ENCODE measurements around the gene HADHA. TPM values are rescaled to one million over a fixed set of nuclear protein-coding genes. Genes with fewer than 3 reads are reported as not detected.
A peak's percentile ranks its signal among the peaks of the same experiment; 100 is the strongest.
"Not testable (repeated sequence)": the region's sequence is repeated elsewhere in the genome, so short reads cannot be mapped to it uniquely, and the experiment has no call there.

HADHA gene
- total RNA-seq, 5 donors from 2014 or later (not counting 1 experiment from before 2014, with no cell fraction given) = 76.1 to 95.8 (median 91.9) TPM

DNA sequence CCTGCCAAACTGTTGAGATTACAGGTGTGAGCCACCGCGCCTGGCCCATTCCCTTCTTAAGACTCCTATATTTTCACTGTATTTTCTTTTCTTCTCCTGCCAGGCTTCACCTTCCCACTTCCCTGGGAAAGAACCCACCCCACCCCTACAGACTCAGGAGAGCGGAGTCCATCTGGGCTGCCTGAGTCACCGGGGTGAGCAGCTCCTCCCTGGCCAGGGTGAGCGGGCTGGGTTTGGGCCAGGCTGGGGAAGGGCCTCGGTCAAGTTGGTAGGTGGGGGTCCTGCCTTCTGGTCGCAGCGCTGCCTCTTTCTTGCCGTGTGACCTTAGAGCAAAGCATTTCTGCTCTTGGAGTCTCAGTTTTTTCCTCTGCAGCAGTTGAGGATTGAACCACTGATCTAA, 73.6 kb downstream of the HADHA start:
- peaks cover 0 to 21% of the 10 kb centered on the region in 2 experiments for H3K4me1 ChIP-seq (ENCODE audit: control insufficient read depth in 1 of 2, extremely low read depth in 1 of 2, insufficient read depth in 2 of 2, low read length in 2 of 2)
- no peak overlapping the region for H3K27ac ChIP-seq (ENCODE audit: low read length)
- Mint-ChIP-seq H3K4me3 (peak overlapping the region in 2 of 3 donors; percentile 50 to 88), H3K27me3 (peaks cover 30 to 31% of the 10 kb centered on the region in 2 donors), H3K36me3 (no peaks in the 10 kb centered on the region), H3K4me1 (peaks cover 11 to 16% (median 14%) of the 10 kb centered on the region in 3 donors), H3K27ac (no peak overlapping the region), H3K9me3 (no peaks in the 10 kb centered on the region)
- peaks cover 0 to 3% of the 10 kb centered on the region in 2 donors for H3K36me3 ChIP-seq (ENCODE audit: control insufficient read depth in 2 of 2, extremely low read depth in 1 of 2, insufficient read depth in 1 of 2, low read length in 1 of 2)
- no peak overlapping the region for H3K4me3 ChIP-seq (ENCODE audit: control insufficient read depth in 1 of 2, extremely low read depth in 1 of 2, low read length in 1 of 2)
- H3K27me3 ChIP-seq (replicated peaks in 1 of 2; ENCODE audit: control insufficient read depth in 2 of 2, extremely low read depth in 1 of 2, insufficient read depth in 2 of 2, low read length in 1 of 2) = peaks cover 9 to 49% of the 10 kb centered on the region in 2 experiments
- H3K9me3 ChIP-seq = no peaks in the 10 kb centered on the region
- CTCF ChIA-PET = no interaction called here
- ATAC-seq (replicated peaks in 1 of 4) (no peak), DNase-seq (no peak)
- POLR2A ChIA-PET = interaction anchor here in 1 of 2 donors (0.6 kb wide), 1 partner anchor 374 kb away, joined by 4 read pairs; no protein-coding TSS in a partner anchor
- 100% methylated on average over 5 of the region's 9 CpGs for WGBS (ENCODE audit: insufficient coverage)

DNA sequence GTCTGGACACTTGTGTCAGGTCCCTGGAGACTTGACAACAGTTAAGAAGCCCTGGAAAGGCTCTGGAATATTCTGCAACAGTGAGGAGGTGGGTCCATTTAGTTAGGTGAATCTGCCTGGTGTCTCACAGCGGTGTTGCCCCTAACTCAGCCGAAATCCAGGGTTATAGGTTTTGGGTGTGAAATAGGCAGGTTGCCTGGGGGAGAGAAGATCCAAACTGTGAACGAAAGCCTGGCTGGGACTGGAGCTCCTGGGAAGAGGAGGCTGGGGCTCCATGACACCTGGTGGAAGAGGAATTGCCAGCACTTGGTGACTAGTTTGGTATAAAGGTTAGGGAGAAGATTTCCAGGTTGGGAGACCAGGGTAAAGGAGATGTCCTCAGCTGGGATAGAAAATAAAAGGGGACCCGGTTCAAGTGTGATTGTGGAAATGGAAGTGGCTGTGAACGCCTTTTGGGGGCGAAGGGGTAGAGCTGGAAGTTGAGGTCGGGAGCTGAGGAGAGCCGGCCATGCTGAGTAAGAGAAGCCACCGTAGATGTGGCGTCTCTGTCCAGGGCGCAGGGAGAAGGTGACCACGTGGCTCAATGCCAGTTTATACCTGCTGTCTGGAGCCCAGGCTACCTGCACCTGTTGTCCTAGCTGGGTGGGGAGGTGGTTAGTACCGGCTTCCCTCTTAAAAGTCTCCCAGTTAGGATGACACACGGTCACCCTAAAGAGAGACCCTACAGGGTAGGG, 74.6 kb downstream of the HADHA start:
- Histone ChIP-seq H3K4me3 (ENCODE audit: control insufficient read depth in 1 of 2, extremely low read depth in 1 of 2, low read length in 1 of 2) (no peak overlapping the region), H3K36me3 (ENCODE audit: control insufficient read depth in 2 of 2, extremely low read depth in 1 of 2, insufficient read depth in 1 of 2, low read length in 1 of 2) (no peaks in the 10 kb centered on the region), H3K27ac (ENCODE audit: low read length) (no peak overlapping the region), H3K4me1 (ENCODE audit: control insufficient read depth in 1 of 2, extremely low read depth in 1 of 2, insufficient read depth in 2 of 2, low read length in 2 of 2) (peaks cover 0 to 21% of the 10 kb centered on the region in 2 experiments), H3K27me3 (replicated peaks in 1 of 2; ENCODE audit: control insufficient read depth in 2 of 2, extremely low read depth in 1 of 2, insufficient read depth in 2 of 2, low read length in 1 of 2) (peaks cover 6 to 39% of the 10 kb centered on the region in 2 experiments), H3K9me3 (no peaks in the 10 kb centered on the region)
- ChIA-PET CTCF (no interaction called here), POLR2A (no interaction called here)
- no peak for DNase-seq
- Mint-ChIP-seq H3K27me3 (peaks cover 26 to 27% of the 10 kb centered on the region in 2 donors), H3K9me3 (no peaks in the 10 kb centered on the region), H3K27ac (no peak overlapping the region), H3K36me3 (no peaks in the 10 kb centered on the region), H3K4me1 (peaks cover 11 to 16% (median 14%) of the 10 kb centered on the region in 3 donors), H3K4me3 (no peak overlapping the region)
- 83% methylated on average over 11 of the region's 14 CpGs for WGBS (ENCODE audit: insufficient coverage)
- ATAC-seq (replicated peaks in 1 of 4) = no peak

DNA sequence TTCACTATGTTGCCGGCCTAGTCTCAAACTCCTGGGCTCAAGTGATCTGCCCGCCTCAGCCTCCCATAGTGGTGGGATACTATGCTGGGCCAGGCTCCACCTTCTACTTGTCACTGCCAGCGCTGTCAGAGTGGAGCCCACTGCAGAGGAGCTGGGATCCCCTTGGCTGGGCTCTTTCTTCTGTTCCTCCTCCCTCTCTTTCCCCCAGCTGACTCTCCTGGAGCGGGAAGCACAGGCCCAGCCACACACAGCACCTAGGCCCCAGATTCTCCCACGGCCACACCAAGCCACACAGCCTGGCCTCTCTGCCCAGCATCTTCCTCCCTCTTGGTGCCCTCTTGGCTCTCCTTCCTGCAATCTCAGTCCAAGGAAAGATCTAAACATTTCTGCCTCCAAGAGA, 75.2 kb downstream of the HADHA start:
- Mint-ChIP-seq H3K4me3 (no peak overlapping the region), H3K4me1 (peaks cover 9 to 11% (median 10%) of the 10 kb centered on the region in 3 donors), H3K9me3 (no peaks in the 10 kb centered on the region), H3K27ac (no peak overlapping the region), H3K27me3 (peaks cover 20 to 21% of the 10 kb centered on the region in 2 donors), H3K36me3 (no peaks in the 10 kb centered on the region)
- H3K4me1 ChIP-seq (ENCODE audit: control insufficient read depth in 1 of 2, extremely low read depth in 1 of 2, insufficient read depth in 2 of 2, low read length in 2 of 2) = peaks cover 0 to 20% of the 10 kb centered on the region in 2 experiments
- WGBS (ENCODE audit: insufficient coverage) = 88% methylated on average over 3 of the region's 5 CpGs
- CTCF ChIA-PET = no interaction called here
- no peaks in the 10 kb centered on the region for H3K9me3 ChIP-seq
- H3K27ac ChIP-seq (ENCODE audit: low read length) = no peak overlapping the region
- H3K36me3 ChIP-seq (ENCODE audit: control insufficient read depth in 2 of 2, extremely low read depth in 1 of 2, insufficient read depth in 1 of 2, low read length in 1 of 2) = no peaks in the 10 kb centered on the region
- POLR2A ChIA-PET = no interaction called here
- no peak for ATAC-seq (replicated peaks in 1 of 4)
- no peak for DNase-seq
- no peak overlapping the region for H3K4me3 ChIP-seq (ENCODE audit: control insufficient read depth in 1 of 2, extremely low read depth in 1 of 2, low read length in 1 of 2)
- peaks cover under 1 to 33% of the 10 kb centered on the region in 2 experiments for H3K27me3 ChIP-seq (replicated peaks in 1 of 2; ENCODE audit: control insufficient read depth in 2 of 2, extremely low read depth in 1 of 2, insufficient read depth in 2 of 2, low read length in 1 of 2)

DNA sequence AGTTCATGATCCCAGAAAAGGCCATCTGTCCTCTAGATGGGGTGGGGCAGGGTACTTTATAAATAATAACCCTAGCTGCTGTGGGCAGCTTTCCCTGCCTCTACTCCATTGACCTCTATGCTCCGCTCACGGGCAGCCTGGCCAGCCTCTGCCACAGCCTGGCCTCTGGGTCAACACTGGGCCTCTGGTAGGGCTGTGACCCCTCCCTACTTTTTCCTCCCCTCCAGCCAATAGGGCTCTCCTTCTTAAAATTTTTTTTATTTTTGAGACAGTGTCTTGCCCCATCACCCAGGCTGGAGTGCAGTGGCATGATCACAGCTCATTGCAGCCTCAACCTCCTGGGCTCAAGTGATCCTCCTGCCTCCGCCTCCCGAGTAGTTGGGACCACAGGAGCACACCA, 75.6 kb downstream of the HADHA start:
- Histone ChIP-seq H3K27me3 (replicated peaks in 1 of 2; ENCODE audit: control insufficient read depth in 2 of 2, extremely low read depth in 1 of 2, insufficient read depth in 2 of 2, low read length in 1 of 2) (peaks cover 0 to 29% of the 10 kb centered on the region in 2 experiments), H3K4me3 (ENCODE audit: control insufficient read depth in 1 of 2, extremely low read depth in 1 of 2, low read length in 1 of 2) (no peak overlapping the region), H3K4me1 (ENCODE audit: control insufficient read depth in 1 of 2, extremely low read depth in 1 of 2, insufficient read depth in 2 of 2, low read length in 2 of 2) (peaks cover 0 to 16% of the 10 kb centered on the region in 2 experiments), H3K9me3 (no peaks in the 10 kb centered on the region), H3K36me3 (ENCODE audit: control insufficient read depth in 2 of 2, extremely low read depth in 1 of 2, insufficient read depth in 1 of 2, low read length in 1 of 2) (no peaks in the 10 kb centered on the region), H3K27ac (ENCODE audit: low read length) (no peak overlapping the region)
- ATAC-seq (replicated peaks in 1 of 4) (no peak), DNase-seq (no peak)
- ChIA-PET POLR2A (no interaction called here), CTCF (no interaction called here)
- Mint-ChIP-seq H3K27ac (no peak overlapping the region), H3K36me3 (no peaks in the 10 kb centered on the region), H3K27me3 (peaks cover 19 to 20% of the 10 kb centered on the region in 2 donors), H3K4me1 (peaks cover 9 to 11% (median 10%) of the 10 kb centered on the region in 3 donors), H3K9me3 (no peaks in the 10 kb centered on the region), H3K4me3 (no peak overlapping the region)
- no CpG with 5 or more reads among the region's 4 CpGs for WGBS (ENCODE audit: insufficient coverage)

DNA sequence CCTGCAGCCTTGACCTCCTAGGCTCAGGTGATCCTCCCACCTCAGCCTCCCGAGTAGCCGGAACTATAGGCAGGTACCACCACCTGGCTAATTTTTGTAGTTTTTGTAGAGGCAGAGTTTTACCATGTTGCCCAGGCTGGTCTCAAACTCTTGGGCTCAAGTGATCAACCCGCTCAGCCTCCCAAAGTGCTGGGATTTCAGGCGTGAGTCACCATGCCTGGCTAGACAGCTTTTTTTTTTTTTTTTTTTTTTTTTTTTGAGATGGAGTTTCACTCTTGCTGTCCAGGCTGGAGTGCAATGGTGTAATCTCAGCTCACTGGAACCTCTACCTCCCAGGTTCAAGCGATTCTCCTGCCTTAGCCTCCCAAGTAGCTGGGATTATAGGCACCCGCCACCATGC, 77.9 kb downstream of the HADHA start:
- WGBS (ENCODE audit: insufficient coverage) = no CpG with 5 or more reads among the region's 6 CpGs
- H3K4me1 ChIP-seq (ENCODE audit: control insufficient read depth in 1 of 2, extremely low read depth in 1 of 2, insufficient read depth in 2 of 2, low read length in 2 of 2); H3K9me3 ChIP-seq; H3K4me1 Mint-ChIP-seq; H3K9me3 Mint-ChIP-seq; H3K27ac ChIP-seq (ENCODE audit: low read length); H3K27ac Mint-ChIP-seq; H3K4me3 Mint-ChIP-seq; ATAC-seq (replicated peaks in 1 of 4); DNase-seq; H3K4me3 ChIP-seq (ENCODE audit: control insufficient read depth in 1 of 2, extremely low read depth in 1 of 2, low read length in 1 of 2); H3K36me3 ChIP-seq (ENCODE audit: control insufficient read depth in 2 of 2, extremely low read depth in 1 of 2, insufficient read depth in 1 of 2, low read length in 1 of 2); H3K36me3 Mint-ChIP-seq; POLR2A ChIA-PET: not testable (repeated sequence)
- H3K27me3 Mint-ChIP-seq = peaks cover 11 to 12% of the 10 kb centered on the region in 2 donors
- CTCF ChIA-PET = interaction anchor here in 1 of 2 donors (0.6 kb wide), 1 partner anchor 18 kb away, joined by 4 read pairs; no protein-coding TSS in a partner anchor
- peaks cover 0 to 12% of the 10 kb centered on the region in 2 experiments for H3K27me3 ChIP-seq (replicated peaks in 1 of 2; ENCODE audit: control insufficient read depth in 2 of 2, extremely low read depth in 1 of 2, insufficient read depth in 2 of 2, low read length in 1 of 2)

DNA sequence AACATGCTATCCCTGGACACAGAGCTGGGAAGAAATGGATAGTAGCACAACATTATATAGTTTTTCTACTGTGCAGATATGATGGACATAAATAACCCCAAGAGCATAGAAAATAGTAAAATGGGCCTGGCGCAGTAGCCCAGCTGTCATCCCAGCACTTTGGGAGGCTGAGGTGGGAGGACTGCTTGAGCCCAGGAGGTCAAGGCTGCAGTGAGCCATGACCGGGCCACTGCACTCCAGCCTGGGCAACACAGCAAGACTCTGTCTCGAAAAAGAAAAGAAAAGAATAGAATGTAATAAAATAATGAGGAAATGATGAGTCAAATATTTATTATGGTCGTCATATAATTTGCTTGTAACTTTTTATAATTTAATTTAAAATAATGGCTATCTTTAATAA, 79.0 kb downstream of the HADHA start:
- H3K27ac Mint-ChIP-seq = no peak overlapping the region
- no peaks in the 10 kb centered on the region for H3K4me1 ChIP-seq (ENCODE audit: control insufficient read depth in 1 of 2, extremely low read depth in 1 of 2, insufficient read depth in 2 of 2, low read length in 2 of 2)
- H3K9me3 ChIP-seq = no peaks in the 10 kb centered on the region
- H3K36me3 Mint-ChIP-seq = no peaks in the 10 kb centered on the region
- H3K27ac ChIP-seq (ENCODE audit: low read length) = no peak overlapping the region
- no peak overlapping the region for H3K4me3 ChIP-seq (ENCODE audit: control insufficient read depth in 1 of 2, extremely low read depth in 1 of 2, low read length in 1 of 2)
- no peak for ATAC-seq (replicated peaks in 1 of 4)
- H3K27me3 Mint-ChIP-seq = peaks cover 1 to 5% of the 10 kb centered on the region in 2 donors
- no peak overlapping the region for H3K4me3 Mint-ChIP-seq
- H3K36me3 ChIP-seq (ENCODE audit: control insufficient read depth in 2 of 2, extremely low read depth in 1 of 2, insufficient read depth in 1 of 2, low read length in 1 of 2) = no peaks in the 10 kb centered on the region
- ChIA-PET CTCF (no interaction called here), POLR2A (interaction anchor here in 1 of 2 donors (0.7 kb wide), 1 partner anchor 345 kb away, joined by 4 read pairs; no protein-coding TSS in a partner anchor)
- peaks cover 0 to 2% of the 10 kb centered on the region in 2 experiments for H3K27me3 ChIP-seq (replicated peaks in 1 of 2; ENCODE audit: control insufficient read depth in 2 of 2, extremely low read depth in 1 of 2, insufficient read depth in 2 of 2, low read length in 1 of 2)
- 91% methylated on average over 1 of the region's 4 CpGs for WGBS (ENCODE audit: insufficient coverage)
- no peaks in the 10 kb centered on the region for H3K4me1 Mint-ChIP-seq
- no peak for DNase-seq
- no peaks in the 10 kb centered on the region for H3K9me3 Mint-ChIP-seq

Data from T-cell (primary cell).